Astrocyte (in vitro differentiated cells and primary cell): Measurements from ENCODE around the gene CDK5RAP2. TPM values are rescaled to one million over a fixed set of nuclear protein-coding genes. Genes with fewer than 3 reads are reported as not detected.

Experiments used
- DNase-seq: peaks from one replicate; pipeline ENCODE4 v3.0.0-alpha.2; 2010; ENCODE audit warnings: low read depth
- FAIRE-seq: peaks from 2 replicates; lab custom pipeline; 2011; peaks lifted over from hg19 to GRCh38; lab: Jason Lieb, UNC
- H2AFZ ChIP-seq: 2 replicates; pipeline ENCODE4 v1.6.0; 2012; ENCODE audit warnings: low read depth, low read length, inconsistent platforms
- H3K27ac ChIP-seq: 2 replicates; pipeline ENCODE4 v1.5.1; 2011; ENCODE audit warnings: low read depth, low read length, inconsistent platforms
- H3K27me3 ChIP-seq: 2 replicates; pipeline ENCODE4 v1.6.0; 2011; ENCODE audit warnings: low read length, inconsistent platforms; ENCODE audit not compliant: insufficient read depth
- H3K36me3 ChIP-seq: 2 replicates; pipeline ENCODE4 v1.5.1; 2011; ENCODE audit warnings: low read length, inconsistent platforms; ENCODE audit not compliant: insufficient read depth
- H3K4me1 ChIP-seq: 2 replicates; pipeline ENCODE4 v1.5.1; 2011; ENCODE audit warnings: low read length, inconsistent platforms; ENCODE audit not compliant: insufficient read depth
- H3K4me2 ChIP-seq: 2 replicates; pipeline ENCODE4 v1.6.0; 2012; ENCODE audit warnings: low read length, inconsistent platforms
- H3K4me3 ChIP-seq: 2 replicates; pipeline ENCODE4 v1.5.1; 2011; ENCODE audit warnings: low read depth, mild to moderate bottlenecking, low read length, inconsistent platforms; ENCODE audit not compliant: insufficient read depth
- H3K79me2 ChIP-seq: 2 replicates; pipeline ENCODE4 v1.6.0; 2012; ENCODE audit warnings: mild to moderate bottlenecking, low read length, inconsistent platforms; ENCODE audit not compliant: insufficient read depth
- H3K9ac ChIP-seq: 2 replicates; pipeline ENCODE4 v1.6.0; 2012; ENCODE audit warnings: mild to moderate bottlenecking, low read length, inconsistent platforms
- H3K9me3 ChIP-seq: 2 replicates; pipeline ENCODE4 v1.5.1; 2012; ENCODE audit warnings: low read depth, mild to moderate bottlenecking, low read length, inconsistent platforms; ENCODE audit not compliant: insufficient read depth
- H4K20me1 ChIP-seq: 2 replicates; pipeline ENCODE4 v1.6.0; 2012; ENCODE audit warnings: low read length, inconsistent platforms; ENCODE audit not compliant: insufficient read depth
- H3K27ac Mint-ChIP-seq: one replicate; pipeline ENCODE4 v1.8.0; 2021; ENCODE audit warnings: mild to moderate bottlenecking, mixed read lengths; ENCODE audit not compliant: unreplicated experiment
- H3K27me3 Mint-ChIP-seq: one replicate; pipeline ENCODE4 v1.8.0; 2021; ENCODE audit warnings: low read depth, mixed read lengths; ENCODE audit not compliant: unreplicated experiment
- H3K36me3 Mint-ChIP-seq: one replicate; pipeline ENCODE4 v1.8.0; 2021; ENCODE audit warnings: low read depth, mixed read lengths; ENCODE audit not compliant: unreplicated experiment
- H3K4me1 Mint-ChIP-seq: one replicate; pipeline ENCODE4 v1.8.0; 2021; ENCODE audit warnings: low read depth, mixed read lengths; ENCODE audit not compliant: unreplicated experiment
- H3K4me3 Mint-ChIP-seq: one replicate; pipeline ENCODE4 v1.8.0; 2021; ENCODE audit warnings: mild to moderate bottlenecking, moderate library complexity, mixed read lengths; ENCODE audit not compliant: unreplicated experiment
- H3K9me3 Mint-ChIP-seq: one replicate; pipeline ENCODE4 v1.8.0; 2021; ENCODE audit warnings: mild to moderate bottlenecking, mixed read lengths; ENCODE audit not compliant: unreplicated experiment
- CTCF ChIP-seq: IDR thresholded peaks from 2 replicates; pipeline ENCODE4 v1.5.1; 2011; ENCODE audit warnings: low read depth, mild to moderate bottlenecking, inconsistent platforms, low read length, moderate library complexity; ENCODE audit not compliant: insufficient read depth
- EZH2 ChIP-seq: IDR thresholded peaks from 2 replicates; pipeline ENCODE4 v1.6.1; 2012; ENCODE audit warnings: mild to moderate bottlenecking, low read length, inconsistent platforms; ENCODE audit not compliant: insufficient read depth
- total RNA-seq: library from RNA; stranded (reverse); gene quantifications from 2 replicates; pipeline ENCODE4 v1.2.1, GENCODE V29; 2021

CDK5RAP2 gene
- total RNA-seq, 1 donor from 2014 or later = 36.3 TPM

- Histone ChIP-seq H2AFZ (no peak overlapping the region), H3K27me3 (no peaks in the 10 kb centered on the region), H3K9ac (no peak overlapping the region), H3K27ac (no peak overlapping the region), H3K4me1 (no peaks in the 10 kb centered on the region), H3K4me3 (no peak overlapping the region), H3K9me3 (no peaks in the 10 kb centered on the region), H3K79me2 (no peaks in the 10 kb centered on the region), H3K36me3 (peaks cover 12% of the 10 kb centered on the region), H4K20me1 (no peaks in the 10 kb centered on the region), H3K4me2 (no peak overlapping the region)
- Mint-ChIP-seq H3K36me3 (peaks cover 8% of the 10 kb centered on the region), H3K27me3 (no peaks in the 10 kb centered on the region), H3K27ac (no peak overlapping the region), H3K4me3 (no peak overlapping the region), H3K4me1 (no peaks in the 10 kb centered on the region), H3K9me3 (no peaks in the 10 kb centered on the region)
- FAIRE-seq (no peak), DNase-seq (no peak)
- no peak for TF ChIP-seq CTCF
- TF ChIP-seq EZH2 = no peak
Measured at GRCh38 chr9:120456218-120456617, 123.7 kb downstream of the CDK5RAP2 start.

GRCh38 chr9:120454467-120454866, 125.5 kb downstream of the CDK5RAP2 start:
- Mint-ChIP-seq H3K27me3 (no peaks in the 10 kb centered on the region), H3K4me1 (no peaks in the 10 kb centered on the region), H3K27ac (no peak overlapping the region), H3K9me3 (no peaks in the 10 kb centered on the region), H3K36me3 (peaks cover 8% of the 10 kb centered on the region), H3K4me3 (no peak overlapping the region)
- H3K9ac ChIP-seq = no peak overlapping the region
- H3K4me1 ChIP-seq = no peaks in the 10 kb centered on the region
- no peaks in the 10 kb centered on the region for H3K9me3 ChIP-seq
- H4K20me1 ChIP-seq = no peaks in the 10 kb centered on the region
- no peak for TF ChIP-seq CTCF
- no peak for TF ChIP-seq EZH2
- H3K27ac ChIP-seq = no peak overlapping the region
- H3K27me3 ChIP-seq = no peaks in the 10 kb centered on the region
- H2AFZ ChIP-seq = no peak overlapping the region
- H3K36me3 ChIP-seq = peaks cover 12% of the 10 kb centered on the region
- no peak overlapping the region for H3K4me2 ChIP-seq
- no peak for DNase-seq
- no peak for FAIRE-seq
- H3K79me2 ChIP-seq = no peaks in the 10 kb centered on the region
- no peak overlapping the region for H3K4me3 ChIP-seq

DNA sequence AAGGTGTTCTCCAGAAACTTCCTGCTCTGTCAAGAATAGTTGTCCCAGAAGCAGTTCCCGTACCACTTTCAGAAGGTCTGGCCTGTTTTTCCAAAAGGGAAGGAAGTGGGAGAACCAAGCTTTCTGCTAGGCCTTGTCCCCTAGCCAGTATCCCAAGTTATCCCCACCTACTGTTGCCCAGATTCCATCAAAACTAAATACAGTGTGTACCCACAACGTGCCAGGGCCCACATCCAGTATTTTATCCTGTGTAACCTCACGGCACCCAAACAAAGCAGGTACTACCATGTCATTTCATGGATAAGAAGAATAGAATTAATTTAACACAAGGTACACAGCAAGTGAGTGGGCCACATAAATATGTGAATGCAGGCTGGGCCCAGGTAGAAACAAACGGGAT, 126.2 kb downstream of the CDK5RAP2 start:
- Histone ChIP-seq H3K79me2 (no peaks in the 10 kb centered on the region), H3K4me3 (no peak overlapping the region), H3K9ac (no peak overlapping the region), H4K20me1 (no peaks in the 10 kb centered on the region), H3K27me3 (no peaks in the 10 kb centered on the region), H3K27ac (no peak overlapping the region), H3K4me2 (no peak overlapping the region), H3K36me3 (peaks cover 12% of the 10 kb centered on the region), H2AFZ (no peak overlapping the region), H3K4me1 (no peaks in the 10 kb centered on the region), H3K9me3 (no peaks in the 10 kb centered on the region)
- Mint-ChIP-seq H3K36me3 (peaks cover 8% of the 10 kb centered on the region), H3K9me3 (no peaks in the 10 kb centered on the region), H3K27ac (no peak overlapping the region), H3K4me1 (no peaks in the 10 kb centered on the region), H3K27me3 (no peaks in the 10 kb centered on the region), H3K4me3 (no peak overlapping the region)
- no peak for TF ChIP-seq EZH2
- TF ChIP-seq CTCF = no peak
- DNase-seq (no peak), FAIRE-seq (no peak)
